ENCODE data around the gene NTM.

NTM gene

DNA sequence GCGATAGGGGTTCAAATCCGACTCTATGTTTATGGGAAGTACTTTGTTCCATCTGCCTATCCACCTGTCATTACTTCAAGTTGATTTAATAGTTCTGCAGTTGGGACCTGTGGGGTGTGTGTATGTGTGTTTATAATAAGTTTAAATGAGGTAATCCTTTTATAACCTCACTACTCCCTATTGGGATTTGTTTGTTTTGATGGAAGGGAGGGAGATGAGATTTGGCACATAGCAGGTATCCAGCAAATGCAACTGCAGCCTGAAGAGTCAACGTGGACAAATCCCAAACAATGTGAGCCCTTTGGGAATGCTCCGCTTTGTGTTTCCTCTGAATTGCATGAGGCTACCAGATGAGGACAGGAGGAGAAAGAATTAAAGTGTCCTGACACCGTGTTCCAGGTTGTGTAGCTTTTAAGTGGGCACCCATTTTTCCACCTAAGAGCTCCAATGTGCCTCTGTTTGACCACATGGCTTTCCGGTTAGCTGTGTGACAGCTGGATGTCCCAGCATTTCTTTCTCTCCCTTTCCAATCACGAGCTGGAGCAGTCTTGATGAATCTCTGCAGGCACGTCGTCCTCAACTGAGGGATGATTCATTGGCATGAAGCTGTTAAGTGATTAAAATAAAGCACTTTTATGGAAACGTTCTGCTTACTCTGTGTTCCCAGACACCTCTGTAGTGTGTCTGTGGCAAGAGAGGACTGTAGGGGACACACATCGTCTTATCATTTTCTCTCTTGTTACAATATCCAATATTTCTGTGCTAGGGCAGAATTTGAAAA lies 610.7 kb downstream of the NTM start (continued):
- 0 out of 2 replicates have a peak, but pooled peaks have one; percentile 28 for TF ChIP-seq ZNF18 (tag by site-specific recombination; IDR thresholded peaks at IDR 0.05)
- TF ChIP-seq ZIC2 (tag by site-specific recombination; IDR thresholded peaks at IDR 0.05), result 0 out of 2 replicates have a peak, but pooled peaks have one; percentile 35
- TF ChIP-seq, protein P1, sequence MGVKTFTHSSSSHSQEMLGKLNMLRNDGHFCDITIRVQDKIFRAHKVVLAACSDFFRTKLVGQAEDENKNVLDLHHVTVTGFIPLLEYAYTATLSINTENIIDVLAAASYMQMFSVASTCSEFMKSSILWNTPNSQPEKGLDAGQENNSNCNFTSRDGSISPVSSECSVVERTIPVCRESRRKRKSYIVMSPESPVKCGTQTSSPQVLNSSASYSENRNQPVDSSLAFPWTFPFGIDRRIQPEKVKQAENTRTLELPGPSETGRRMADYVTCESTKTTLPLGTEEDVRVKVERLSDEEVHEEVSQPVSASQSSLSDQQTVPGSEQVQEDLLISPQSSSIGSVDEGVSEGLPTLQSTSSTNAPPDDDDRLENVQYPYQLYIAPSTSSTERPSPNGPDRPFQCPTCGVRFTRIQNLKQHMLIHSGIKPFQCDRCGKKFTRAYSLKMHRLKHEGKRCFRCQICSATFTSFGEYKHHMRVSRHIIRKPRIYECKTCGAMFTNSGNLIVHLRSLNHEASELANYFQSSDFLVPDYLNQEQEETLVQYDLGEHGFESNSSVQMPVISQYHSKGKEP (tag by site-specific recombination; IDR thresholded peaks at IDR 0.05), result peak; percentile 92
- TF ChIP-seq MYNN (tag by site-specific recombination; IDR thresholded peaks at IDR 0.05; ENCODE audit: borderline replicate concordance), result no peak
- no peak for TF ChIP-seq ZNF2 (tag by site-specific recombination; IDR thresholded peaks at IDR 0.05)
- no peak for TF ChIP-seq ZNF843 (tag by site-specific recombination; IDR thresholded peaks at IDR 0.05)
- TF ChIP-seq, protein P2, sequence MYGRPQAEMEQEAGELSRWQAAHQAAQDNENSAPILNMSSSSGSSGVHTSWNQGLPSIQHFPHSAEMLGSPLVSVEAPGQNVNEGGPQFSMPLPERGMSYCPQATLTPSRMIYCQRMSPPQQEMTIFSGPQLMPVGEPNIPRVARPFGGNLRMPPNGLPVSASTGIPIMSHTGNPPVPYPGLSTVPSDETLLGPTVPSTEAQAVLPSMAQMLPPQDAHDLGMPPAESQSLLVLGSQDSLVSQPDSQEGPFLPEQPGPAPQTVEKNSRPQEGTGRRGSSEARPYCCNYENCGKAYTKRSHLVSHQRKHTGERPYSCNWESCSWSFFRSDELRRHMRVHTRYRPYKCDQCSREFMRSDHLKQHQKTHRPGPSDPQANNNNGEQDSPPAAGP (tag by site-specific recombination; IDR thresholded peaks at IDR 0.05), result 0 out of 2 replicates have a peak, but pooled peaks have one; percentile 29
- TF ChIP-seq GFI1B (tag by site-specific recombination; IDR thresholded peaks at IDR 0.05), result no peak
- TF ChIP-seq ZNF350 (tag by site-specific recombination; IDR thresholded peaks at IDR 0.05), result no peak
- no peak for TF ChIP-seq GLI4 (tag by site-specific recombination; IDR thresholded peaks at IDR 0.05)
- no peak for TF ChIP-seq ZNF747 (tag by site-specific recombination; IDR thresholded peaks at IDR 0.05)

DNA sequence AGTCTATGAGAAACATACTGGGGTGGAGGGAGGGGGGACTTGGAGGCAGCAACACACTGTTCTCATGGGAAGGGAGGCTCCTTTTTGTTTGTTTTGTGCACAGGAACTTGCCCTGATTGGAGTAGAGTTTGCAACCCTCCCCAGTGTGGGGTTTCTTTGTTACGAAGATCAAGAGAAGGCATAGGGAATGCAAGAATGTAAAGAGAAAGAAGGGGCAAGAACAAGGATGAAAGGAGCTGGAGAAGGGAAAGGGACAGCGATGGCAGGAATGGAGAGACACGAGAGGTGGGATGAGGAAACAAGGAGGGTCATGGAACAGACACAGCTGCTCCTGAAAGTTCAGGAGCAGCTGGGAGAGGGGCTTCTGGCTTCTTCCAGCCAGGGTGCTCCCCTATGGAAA lies 611.7 kb downstream of the NTM start:
- CTCF ChIA-PET, result no interaction called here
- Histone ChIP-seq H3K4me3 (ENCODE audit: low read depth, low read length) (no peak overlapping the region), H3K9me3 (ENCODE audit: control insufficient read depth, insufficient read depth, low read depth, low read length) (no peaks in the 10 kb centered on the region), H3K4me1 (ENCODE audit: control insufficient read depth, insufficient read depth, low read length) (peaks cover 2% of the 10 kb centered on the region; the same call in 1 of the 2 replicates), H3K36me3 (ENCODE audit: control insufficient read depth in 2 of 2, insufficient read depth in 1 of 2, low read length in 2 of 2) (no peaks in the 10 kb centered on the region), H3K27ac (ENCODE audit: extremely low read depth, low read depth, low read length) (no peak overlapping the region)
- POLR2A ChIA-PET, result no interaction called here
- TF ChIP-seq ZNF138 (tag by site-specific recombination; IDR thresholded peaks at IDR 0.05; ENCODE audit: borderline replicate concordance) (no peak), PRDM10 (tag by site-specific recombination; IDR thresholded peaks at IDR 0.05) (peak; percentile 72), ZNF394 (tag by site-specific recombination; IDR thresholded peaks at IDR 0.05; ENCODE audit: borderline replicate concordance) (no peak), ZNF132 (tag by site-specific recombination; IDR thresholded peaks at IDR 0.05; ENCODE audit: borderline replicate concordance) (no peak), ZNF510 (tag by site-specific recombination; IDR thresholded peaks at IDR 0.05; ENCODE audit: insufficient replicate concordance) (no peak), GFI1B (tag by site-specific recombination; IDR thresholded peaks at IDR 0.05) (no peak)

All from HEK293 (cell line).